AG09319 (cell line): Measurements from ENCODE around the gene FAM171A1.
"Not testable (repeated sequence)": the region's sequence is repeated elsewhere in the genome, so short reads cannot be mapped to it uniquely, and the experiment has no call there.

Source experiments
- DNase-seq: peaks from one replicate; pipeline ENCODE4 v3.0.0-alpha.2; 2010; ENCODE audit warnings: low read depth; ENCODE audit errors: extremely low read depth
- TF ChIP-seq, protein P1 (sequence below): IDR thresholded peaks from 2 replicates; pipeline ENCODE4 v1.5.1; 2011; ENCODE audit warnings: low read depth, mild to moderate bottlenecking, inconsistent platforms, low read length, moderate library complexity

The FAM171A1 gene

DNA sequence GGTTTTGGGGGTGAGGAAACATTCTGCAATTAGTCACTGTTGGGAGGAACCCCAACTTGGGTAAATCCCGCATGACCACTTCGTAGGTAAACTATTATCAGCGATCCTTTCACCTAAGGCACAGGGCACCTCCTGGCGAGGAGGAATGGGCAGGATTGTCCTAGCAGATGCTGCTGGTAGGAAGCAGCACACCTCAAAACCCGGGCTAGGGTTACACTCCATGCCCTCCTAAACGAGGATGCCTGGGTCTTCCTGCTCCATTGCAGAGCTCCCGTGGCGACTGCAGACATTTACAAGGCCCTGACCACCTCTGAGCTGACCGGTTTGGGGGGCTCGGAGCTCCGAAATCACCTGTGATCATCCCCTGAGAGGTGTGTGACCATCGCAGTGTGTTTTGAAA is 92.3 kb downstream of the FAM171A1 start:
- TF ChIP-seq, protein P1, sequence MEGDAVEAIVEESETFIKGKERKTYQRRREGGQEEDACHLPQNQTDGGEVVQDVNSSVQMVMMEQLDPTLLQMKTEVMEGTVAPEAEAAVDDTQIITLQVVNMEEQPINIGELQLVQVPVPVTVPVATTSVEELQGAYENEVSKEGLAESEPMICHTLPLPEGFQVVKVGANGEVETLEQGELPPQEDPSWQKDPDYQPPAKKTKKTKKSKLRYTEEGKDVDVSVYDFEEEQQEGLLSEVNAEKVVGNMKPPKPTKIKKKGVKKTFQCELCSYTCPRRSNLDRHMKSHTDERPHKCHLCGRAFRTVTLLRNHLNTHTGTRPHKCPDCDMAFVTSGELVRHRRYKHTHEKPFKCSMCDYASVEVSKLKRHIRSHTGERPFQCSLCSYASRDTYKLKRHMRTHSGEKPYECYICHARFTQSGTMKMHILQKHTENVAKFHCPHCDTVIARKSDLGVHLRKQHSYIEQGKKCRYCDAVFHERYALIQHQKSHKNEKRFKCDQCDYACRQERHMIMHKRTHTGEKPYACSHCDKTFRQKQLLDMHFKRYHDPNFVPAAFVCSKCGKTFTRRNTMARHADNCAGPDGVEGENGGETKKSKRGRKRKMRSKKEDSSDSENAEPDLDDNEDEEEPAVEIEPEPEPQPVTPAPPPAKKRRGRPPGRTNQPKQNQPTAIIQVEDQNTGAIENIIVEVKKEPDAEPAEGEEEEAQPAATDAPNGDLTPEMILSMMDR: no peak
- DNase-seq: no peak

DNA sequence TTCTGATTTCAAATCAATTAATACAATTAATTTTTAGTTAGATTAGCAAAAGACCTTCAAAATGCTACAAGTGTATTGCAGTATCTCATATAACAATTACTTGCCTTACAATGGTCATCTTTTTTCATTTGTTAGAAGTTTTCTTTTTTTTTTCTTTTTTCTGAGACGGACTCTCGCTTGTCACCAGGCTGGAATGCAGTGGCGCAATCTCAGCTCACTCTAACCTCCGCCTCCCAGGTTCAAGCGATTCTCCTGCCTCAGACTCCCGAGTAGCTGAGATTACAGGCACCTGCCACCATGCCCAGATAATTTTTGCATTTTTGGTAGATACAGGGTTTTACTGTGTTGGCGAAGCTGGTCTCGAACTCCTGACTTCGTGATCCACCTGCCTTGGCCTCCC is 95.0 kb downstream of the FAM171A1 start:
- DNase-seq: not testable (repeated sequence)

DNA sequence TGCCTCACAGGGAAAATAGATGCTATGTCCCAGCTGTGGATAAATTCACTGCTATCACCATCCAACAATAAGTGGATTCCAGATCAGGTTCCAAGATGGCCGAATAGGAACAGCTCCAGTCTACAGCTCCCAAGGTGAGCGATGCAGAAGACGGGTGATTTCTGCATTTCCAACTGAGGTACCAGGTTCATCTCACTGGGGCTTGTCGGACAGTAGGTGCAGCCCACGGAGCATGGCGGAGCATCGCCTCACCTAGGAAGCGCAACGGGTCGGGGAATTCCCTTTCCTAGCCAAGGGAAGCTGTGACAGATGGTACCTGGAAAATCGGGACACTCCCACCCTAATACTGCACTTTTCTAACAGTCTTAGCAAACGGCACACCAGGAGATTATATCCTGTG is 101.3 kb downstream of the FAM171A1 start:
- not testable (repeated sequence) for DNase-seq

DNA sequence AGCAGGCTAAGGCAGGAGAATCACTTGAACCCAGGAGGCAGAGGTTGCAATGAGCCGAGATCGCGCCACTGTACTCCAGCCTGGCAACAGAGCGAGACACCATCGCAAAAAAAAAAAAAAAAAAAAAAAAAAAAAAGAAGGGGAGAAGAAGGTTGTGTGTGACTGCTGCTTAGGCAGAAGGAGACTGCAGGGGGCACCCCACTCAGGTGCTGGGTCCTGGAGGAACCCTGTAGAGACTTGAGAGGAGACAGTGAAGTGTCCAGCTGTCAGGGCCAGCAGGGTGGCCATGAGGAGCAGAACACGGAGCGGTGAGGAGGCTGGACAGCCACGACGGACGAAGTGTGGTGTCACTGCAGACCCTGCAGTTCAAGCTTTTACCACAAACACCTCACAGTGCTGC is 103.6 kb downstream of the FAM171A1 start:
- no peak for DNase-seq
- TF ChIP-seq, protein P1: no peak; the same call in 1 of the 2 replicates

DNA sequence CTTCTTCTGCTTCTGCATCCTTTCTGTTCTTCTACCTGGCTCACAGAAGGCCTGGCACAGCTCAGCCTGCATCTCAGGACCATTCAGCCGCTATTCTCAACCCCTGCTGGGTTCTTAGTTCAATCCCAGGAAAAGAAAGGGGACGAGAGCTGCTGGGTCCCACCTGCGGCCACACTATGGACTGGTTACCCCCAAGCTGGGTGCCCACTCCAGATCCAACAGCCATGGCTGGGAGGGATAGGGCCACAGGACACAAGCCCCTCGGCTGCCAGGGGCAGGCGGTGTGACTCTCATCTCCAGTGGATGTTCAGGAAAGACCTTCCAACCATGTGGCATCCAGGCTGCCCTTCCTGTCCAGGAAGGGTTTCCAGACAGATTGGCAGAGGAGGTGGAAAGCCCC is 105.0 kb downstream of the FAM171A1 start:
- TF ChIP-seq, protein P1: no peak
- DNase-seq: no peak

DNA sequence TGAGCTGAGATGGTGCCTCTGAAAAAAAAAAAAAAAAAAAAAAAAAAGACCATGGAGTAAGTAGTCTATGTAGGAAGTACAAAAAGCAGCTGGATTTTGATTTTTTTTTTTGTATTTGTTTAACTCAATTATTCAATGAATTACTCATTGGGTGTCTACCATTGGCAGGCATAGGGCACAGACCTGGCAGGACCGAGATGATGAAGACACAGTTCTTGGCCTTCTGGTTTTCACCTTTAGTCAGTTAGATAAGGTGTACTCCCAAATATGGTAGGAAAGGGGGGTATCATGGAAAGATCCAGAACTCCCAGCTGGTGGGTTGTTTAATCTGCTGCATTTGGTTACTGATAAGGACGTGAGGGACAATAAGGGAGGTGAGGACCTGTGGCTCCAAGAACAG is 105.5 kb downstream of the FAM171A1 start:
- no peak for DNase-seq
- TF ChIP-seq, protein P1: no peak

DNA sequence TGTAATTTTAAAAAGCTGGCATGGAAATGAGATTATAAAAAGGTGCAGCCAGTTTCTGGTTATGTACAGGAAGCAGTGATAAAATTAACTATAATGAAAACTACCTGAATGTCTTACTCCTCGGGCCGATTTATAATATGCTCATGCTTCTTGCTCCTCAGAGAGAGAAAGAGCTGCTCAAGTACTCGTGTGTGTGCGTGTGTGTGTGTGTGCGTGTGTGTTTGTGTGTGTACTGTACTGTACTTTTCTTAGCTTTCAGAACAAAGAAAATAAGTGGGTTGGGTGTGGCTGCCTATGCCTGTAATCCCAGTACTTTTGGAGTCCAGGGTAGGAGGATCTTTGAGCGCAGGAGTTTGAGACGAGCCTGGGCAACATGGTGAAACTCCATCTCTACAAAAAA is 106.0 kb downstream of the FAM171A1 start:
- no peak for DNase-seq
- TF ChIP-seq, protein P1: no peak

DNA sequence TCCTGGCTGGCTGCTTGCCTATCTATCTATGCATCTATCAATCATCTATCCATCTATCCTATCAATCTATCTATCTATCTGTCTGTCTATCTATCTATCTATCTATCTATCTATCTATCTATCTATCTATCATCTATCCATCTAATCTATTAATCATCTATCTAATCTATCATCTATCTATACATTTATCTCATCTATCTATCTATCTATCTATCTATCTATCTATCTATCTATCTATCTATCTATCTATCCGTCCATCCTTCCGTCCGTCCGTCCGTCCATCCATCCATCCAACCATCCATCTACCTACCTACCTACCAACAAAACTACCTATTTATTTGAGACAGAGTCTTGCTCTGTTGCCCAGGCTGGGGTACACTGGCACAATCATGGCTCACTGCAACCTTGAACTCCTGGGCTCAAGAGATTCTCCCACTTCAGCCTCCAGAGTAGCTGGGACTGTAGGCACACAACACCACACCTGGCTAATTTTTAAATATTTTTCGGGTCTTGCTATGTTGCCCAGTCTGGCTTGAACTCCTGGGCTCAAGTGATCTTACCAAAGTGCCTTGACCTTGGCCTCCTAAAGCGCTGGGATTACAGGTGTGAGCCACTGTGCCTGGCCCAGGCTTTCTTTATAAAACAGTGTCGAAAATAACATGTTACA is 107.3 kb downstream of the FAM171A1 start:
- TF ChIP-seq, protein P1: no peak
- no peak for DNase-seq
